GM12878 (cell line): Measurements from ENCODE around the gene CCDC12. TPM values are rescaled to one million over a fixed set of nuclear protein-coding genes. Genes with fewer than 3 reads are reported as not detected.
A peak's percentile ranks its signal among the peaks of the same experiment; 100 is the strongest.

Experiments used
- ATAC-seq: fragments of 200-7000 bp; cut with Tn5 transposase; 3 replicates; pipeline ENCODE4 v1.9.1; 2020; ENCODE audit warnings: mild to moderate bottlenecking, moderate library complexity
- BruUV-seq: library from RNA; stranded (reverse); fragments of 400-500 nt; replicated peaks from 2 replicates; lab custom pipeline; 2021; lab: Mats Ljungman, UMichigan
- CTCF ChIA-PET: fragments of 300-600 bp; sonication (Branson Sonifier 250); formaldehyde crosslinking; extraction: SDS; loops from one replicate; lab custom pipeline; 2021; ENCODE audit warnings: inconsistent platforms; lab: Yijun Ruan, JAX
- POLR2A ChIA-PET: fragments of 350-600 bp; formaldehyde crosslinking; extraction: SDS; loops from one replicate; lab custom pipeline; 2021; ENCODE audit warnings: inconsistent platforms; lab: Charles Lee
- RAD21 ChIA-PET: fragments of 300-600 bp; sonication (Branson Sonifier 250); formaldehyde crosslinking; loops from one replicate; lab custom pipeline; 2023; ENCODE audit warnings: antibody characterized with exemption; ENCODE audit not compliant: unreplicated experiment; lab: Charles Lee
- SMC1A ChIA-PET: fragments of 300-600 bp; sonication (Branson Sonifier 250); formaldehyde crosslinking; loops from one replicate; lab custom pipeline; 2023; ENCODE audit not compliant: unreplicated experiment, uncharacterized antibody; lab: Charles Lee
- DNase-seq: peaks from one replicate; pipeline ENCODE4 v3.0.0-alpha.2; 2011; ENCODE audit warnings: low read depth, low spot score
- FAIRE-seq: peaks from 3 replicates; lab custom pipeline; 2011; peaks lifted over from hg19 to GRCh38; lab: Jason Lieb, UNC
- H2AFZ ChIP-seq: 2 replicates; pipeline ENCODE4 v1.6.0; 2011; ENCODE audit warnings: low read depth, low read length, control low read depth; ENCODE audit not compliant: control insufficient read depth
- H3K27ac ChIP-seq: 2 replicates; pipeline ENCODE4 v1.5.1; 2011; ENCODE audit warnings: control low read depth; ENCODE audit not compliant: control insufficient read depth, insufficient read depth
- H3K27me3 ChIP-seq, 2 experiments: replicated peaks in 1 of 2; 2 replicates each; pipeline versions ENCODE4 v1.6.0 to v1.6.1; 2011; ENCODE audit warnings: low read length in 1 of 2; ENCODE audit not compliant: control insufficient read depth in 2 of 2, insufficient read depth in 2 of 2
- H3K36me3 ChIP-seq, 2 experiments: 2 replicates each; pipeline ENCODE4 v1.5.1; 2011; ENCODE audit warnings: low read length in 1 of 2; ENCODE audit not compliant: control insufficient read depth in 2 of 2, insufficient read depth in 2 of 2
- H3K4me1 ChIP-seq: 2 replicates; pipeline ENCODE4 v1.6.1; 2011; ENCODE audit warnings: mild to moderate bottlenecking, low read length, moderate library complexity, mixed read lengths; ENCODE audit not compliant: control insufficient read depth, insufficient read depth
- H3K4me2 ChIP-seq: 2 replicates; pipeline ENCODE4 v1.6.0; 2011; ENCODE audit warnings: control low read depth; ENCODE audit not compliant: control insufficient read depth, insufficient read depth
- H3K4me3 ChIP-seq: fragments of 200-600 bp; sonication (generic); 2 replicates; pipeline ENCODE4 v1.5.1; 2016
- H3K79me2 ChIP-seq: 2 replicates; pipeline ENCODE4 v1.6.0; 2011; ENCODE audit warnings: low read length; ENCODE audit not compliant: control insufficient read depth, insufficient read depth
- H3K9ac ChIP-seq: 2 replicates; pipeline ENCODE4 v1.8.0; 2011; ENCODE audit warnings: low read length, control low read depth, mixed read lengths; ENCODE audit not compliant: control insufficient read depth, insufficient read depth
- H3K9me3 ChIP-seq: replicated peaks from 3 replicates; pipeline ENCODE4 v1.5.1; 2011; ENCODE audit warnings: mild to moderate bottlenecking, low read length; ENCODE audit not compliant: control insufficient read depth, insufficient read depth
- H4K20me1 ChIP-seq: 2 replicates; pipeline ENCODE4 v1.6.0; 2011; ENCODE audit not compliant: control insufficient read depth, insufficient read depth
- EGR1 ChIP-seq, 2 experiments: IDR thresholded peaks; 1 replicate in 1 of 2; 2 replicates in 1 of 2; pipeline ENCODE4 v1.6.1; 2011 to 2012; ENCODE audit warnings: low read depth in 2 of 2, low read length in 2 of 2, borderline replicate concordance in 1 of 2, mild to moderate bottlenecking in 1 of 2, moderate library complexity in 1 of 2
- EP300 ChIP-seq, 2 experiments: fragments of 150-350 bp in 1 of 2; IDR thresholded peaks; 2 replicates each; pipeline ENCODE4 v1.6.1; 2011 to 2012; ENCODE audit warnings: low read depth in 2 of 2, low read length in 2 of 2, borderline replicate concordance in 1 of 2, improper control_type of control experiment in 1 of 2, inconsistent platforms in 1 of 2; ENCODE audit not compliant: control insufficient read depth in 1 of 2
- GATAD2B ChIP-seq: fragments of 450-650 bp; conservative IDR thresholded peaks from 2 replicates; pipeline ENCODE4 v1.6.1; 2017; ENCODE audit warnings: low read depth, mild to moderate bottlenecking, moderate library complexity
- IKZF1 ChIP-seq: fragments of 450-650 bp; conservative IDR thresholded peaks from 2 replicates; pipeline ENCODE4 v1.6.1; 2017; ENCODE audit warnings: antibody characterized with exemption, mild to moderate bottlenecking
- LARP7 ChIP-seq: fragments of 450-650 bp; IDR thresholded peaks from 2 replicates; pipeline ENCODE4 v1.6.1; 2017; ENCODE audit warnings: mild to moderate bottlenecking
- NFYB ChIP-seq: IDR thresholded peaks from 2 replicates; pipeline ENCODE4 v1.6.1; 2011; ENCODE audit warnings: low read depth, mild to moderate bottlenecking, low read length, improper control_type of control experiment, moderate library complexity; ENCODE audit not compliant: insufficient read depth
- NR2C1 ChIP-seq: fragments of 450-650 bp; IDR thresholded peaks from 2 replicates; pipeline ENCODE4 v1.6.1; 2017; ENCODE audit warnings: antibody characterized with exemption, mild to moderate bottlenecking, moderate library complexity
- RAD21 ChIP-seq: IDR thresholded peaks from 2 replicates; pipeline ENCODE4 v1.6.1; 2011; ENCODE audit warnings: mild to moderate bottlenecking, low read depth, low read length, moderate library complexity; ENCODE audit not compliant: insufficient read depth
- RCOR1 ChIP-seq: conservative IDR thresholded peaks from 2 replicates; pipeline ENCODE4 v1.6.1; 2012; ENCODE audit warnings: low read depth, low read length, improper control_type of control experiment
- SREBF2 ChIP-seq: IDR thresholded peaks from 2 replicates; pipeline ENCODE4 v1.6.1; 2012; ENCODE audit warnings: mild to moderate bottlenecking, low read length
- STAT3 ChIP-seq: IDR thresholded peaks from 2 replicates; pipeline ENCODE4 v1.6.1; 2011; ENCODE audit warnings: low read depth, low read length, improper control_type of control experiment
- SUZ12 ChIP-seq: fragments of 200-600 bp; sonication (generic); IDR thresholded peaks from one replicate; pipeline ENCODE4 v1.6.1; 2018; ENCODE audit warnings: antibody characterized with exemption, mild to moderate bottlenecking; ENCODE audit not compliant: unreplicated experiment
- TARDBP ChIP-seq: IDR thresholded peaks from 2 replicates; pipeline ENCODE4 v1.6.1; 2016; ENCODE audit warnings: borderline replicate concordance
- TCF7 ChIP-seq: IDR thresholded peaks from 2 replicates; pipeline ENCODE4 v1.6.1; 2014; ENCODE audit warnings: antibody characterized with exemption, borderline replicate concordance
- WRNIP1 ChIP-seq: IDR thresholded peaks from 2 replicates; pipeline ENCODE4 v1.6.1; 2011; ENCODE audit warnings: low read depth, low read length, improper control_type of control experiment, borderline replicate concordance
- YY1 ChIP-seq: IDR thresholded peaks from 2 replicates; pipeline ENCODE4 v1.6.1; 2011; ENCODE audit warnings: low read depth, mild to moderate bottlenecking, low read length
- ZNF217 ChIP-seq: fragments of 450-650 bp; IDR thresholded peaks from 2 replicates; pipeline ENCODE4 v1.6.1; 2017; ENCODE audit warnings: antibody characterized with exemption, mild to moderate bottlenecking
- WGBS: methylation state at CpG from one replicate; pipeline ENCODE4 v1.1.6; 2016; ENCODE audit warnings: low lambda C conversion rate; ENCODE audit not compliant: insufficient replicate concordance, insufficient coverage; ENCODE audit errors: missing lambda C conversion rate; 5-methylcytosine and 5-hydroxymethylcytosine counted together
- in situ Hi-C: fragments of 300-500 bp; cut with MboI; formaldehyde crosslinking; loops from 9 replicates; pipeline ENCODE4 v1.14.3; 2018; ENCODE audit warnings: mixed read lengths
- intact Hi-C: fragments of 100-400 bp; cut with micrococcal nuclease; formaldehyde crosslinking; loops from one replicate; pipeline ENCODE4 v1.14.2; 2022; ENCODE audit not compliant: unreplicated experiment
- polyA plus RNA-seq, 11 experiments: library from polyadenylated mRNA; depleted of rRNA in 4 of 11; unstranded in 6 of 11; stranded (reverse) in 5 of 11; fragments of >200 nt; fragmentation: Nextera tagmentation in 4 of 11; fragmentation: Illumina TruSeq in 1 of 11; extraction: Ambion mirVana in 4 of 11; extraction: Trizol in 1 of 11; gene quantifications; 1 replicate in 1 of 11; 2 replicates in 10 of 11; pipeline versions ENCODE4 v1.2.1 to v1.2.3, GENCODE V29; 2011 to 2016; ENCODE audit warnings: inconsistent platforms in 2 of 11, missing spikeins in 2 of 11, low read depth in 1 of 11
- total RNA-seq, 4 experiments: library from RNA; depleted of rRNA in 3 of 4; stranded (reverse); fragments of >200 nt in 3 of 4; fragmentation: Illumina TruSeq in 1 of 4; extraction: Trizol in 1 of 4; gene quantifications; 2 replicates each; pipeline versions ENCODE4 v1.2.1 to v1.2.3, GENCODE V29; 2013 to 2021
- TF ChIP-seq, protein P1 (sequence below): fragments of 450-650 bp; IDR thresholded peaks from 2 replicates; pipeline ENCODE4 v1.6.1; 2018; ENCODE audit warnings: borderline replicate concordance, mild to moderate bottlenecking; ENCODE audit not compliant: partially characterized antibody
- TF ChIP-seq, protein P2 (sequence below), 3 experiments: IDR thresholded peaks in 2 of 3; conservative IDR thresholded peaks in 1 of 3; 2 replicates each; pipeline ENCODE4 v1.5.1; 2011; ENCODE audit warnings: low read depth in 3 of 3, low read length in 3 of 3, mild to moderate bottlenecking in 3 of 3, control low read depth in 2 of 3, moderate library complexity in 2 of 3, inconsistent platforms in 1 of 3, mixed read lengths in 1 of 3; ENCODE audit not compliant: control insufficient read depth in 2 of 3, insufficient read depth in 1 of 3; ENCODE audit errors: extremely low read depth in 1 of 3

The CCDC12 gene
- total and polyA plus RNA-seq, 10 of the 15 experiments (the other 5 are each of a cell fraction or from before 2014, with no cell fraction given): 9.2 to 91.4 (median 61.3) TPM

DNA sequence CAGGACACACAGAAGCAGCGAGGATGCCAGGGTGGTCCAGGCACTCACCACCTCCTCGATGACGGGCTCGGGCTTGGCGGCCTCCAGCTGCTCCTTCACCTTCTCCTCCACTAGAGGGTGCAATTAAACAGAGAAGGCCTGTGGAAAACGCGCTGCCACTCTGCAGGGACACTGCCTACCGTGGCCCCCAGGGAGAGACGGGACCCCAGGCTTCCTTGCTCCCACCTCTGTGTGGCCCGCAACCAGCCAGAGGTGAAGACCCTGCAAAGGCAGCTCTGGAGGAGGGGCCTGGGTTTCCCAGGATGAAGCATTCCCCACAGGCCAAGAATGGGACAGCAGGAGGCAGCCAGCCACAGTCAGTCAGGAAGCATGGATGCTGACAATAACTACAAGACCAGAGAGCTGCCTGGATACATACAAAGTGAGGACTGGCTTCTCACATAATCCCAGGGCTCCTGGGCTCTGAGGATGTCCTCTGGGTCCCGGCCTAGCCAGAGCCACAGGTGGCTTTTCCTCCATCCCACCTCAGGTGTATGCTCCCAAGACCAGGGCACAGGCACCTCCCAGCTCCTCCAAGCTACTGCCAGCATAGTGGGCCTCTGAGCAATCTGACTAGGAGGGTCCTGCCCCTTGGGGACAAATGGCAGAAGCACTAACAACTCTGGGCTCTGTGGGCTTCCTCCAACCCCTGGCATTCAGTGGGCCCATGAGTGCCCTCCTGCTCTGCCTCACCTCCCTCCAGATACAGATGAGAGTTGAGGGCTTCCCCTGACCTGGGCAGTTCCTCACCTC is 52.8 kb downstream of the CCDC12 start:
- Histone ChIP-seq H3K4me1 (peaks cover 39% of the 10 kb centered on the region), H3K27me3 (no peaks in the 10 kb centered on the region), H3K27ac (no peak overlapping the region), H2AFZ (no peak overlapping the region), H3K9ac (no peak overlapping the region), H3K79me2 (peaks cover 21% of the 10 kb centered on the region), H3K4me3 (no peak overlapping the region), H3K9me3 (peaks cover 10% of the 10 kb centered on the region), H3K36me3 (peaks cover 48 to 50% of the 10 kb centered on the region in 2 experiments), H3K4me2 (no peak overlapping the region), H4K20me1 (no peaks in the 10 kb centered on the region)
- in situ Hi-C loops (no loop called here), intact Hi-C loops (loop anchor here (1.0 kb wide), 1 partner anchor 75 kb away; no protein-coding TSS in a partner anchor)
- POLR2A ChIA-PET: no interaction called here
- CTCF ChIA-PET: interaction anchor here (0.5 to 2.9 kb wide), 10 partner anchors 11 to 439 kb away, joined by 3 to 15 read pairs (median 4); no protein-coding TSS in a partner anchor
- FAIRE-seq (no peak), DNase-seq (no peak), ATAC-seq (no peak)
- WGBS: 49% methylated on average over 11 of the region's 11 CpGs
- RAD21 ChIA-PET: interaction anchor here (0.5 to 2.3 kb wide), 6 partner anchors 11 to 152 kb away, joined by 3 to 8 read pairs (median 3); no protein-coding TSS in a partner anchor
- SMC1A ChIA-PET: interaction anchor here (1.0 to 17.5 kb wide), 5 partner anchors 30 to 74 kb away, joined by 3 to 298 read pairs (median 8); partner anchors contain the start of genes CCDC12 and NBEAL2
- no TSS peak for BruUV-seq
- TF ChIP-seq NFYB (no peak), IKZF1 (peak; percentile 44; the same call in 1 of the 2 replicates), GATAD2B (0 out of 2 replicates have a peak, but pooled peaks have one; percentile 31), RCOR1 (no peak), STAT3 (no peak), NR2C1 (no peak), YY1 (no peak), SUZ12 (no peak), TARDBP (no peak), ZNF217 (no peak), EGR1 (IDR thresholded peaks at IDR 0.05; ENCODE audit: borderline replicate concordance in 1 of 2, low read depth in 2 of 2, low read length in 2 of 2) (no peak), LARP7 (no peak), WRNIP1 (no peak), SREBF2 (no peak), TCF7 (no peak), EP300 (IDR thresholded peaks at IDR 0.05; ENCODE audit: borderline replicate concordance in 1 of 2, control insufficient read depth in 1 of 2, low read depth in 2 of 2, low read length in 2 of 2) (no peak), RAD21 (peak; percentile 67)
- TF ChIP-seq, protein P1, sequence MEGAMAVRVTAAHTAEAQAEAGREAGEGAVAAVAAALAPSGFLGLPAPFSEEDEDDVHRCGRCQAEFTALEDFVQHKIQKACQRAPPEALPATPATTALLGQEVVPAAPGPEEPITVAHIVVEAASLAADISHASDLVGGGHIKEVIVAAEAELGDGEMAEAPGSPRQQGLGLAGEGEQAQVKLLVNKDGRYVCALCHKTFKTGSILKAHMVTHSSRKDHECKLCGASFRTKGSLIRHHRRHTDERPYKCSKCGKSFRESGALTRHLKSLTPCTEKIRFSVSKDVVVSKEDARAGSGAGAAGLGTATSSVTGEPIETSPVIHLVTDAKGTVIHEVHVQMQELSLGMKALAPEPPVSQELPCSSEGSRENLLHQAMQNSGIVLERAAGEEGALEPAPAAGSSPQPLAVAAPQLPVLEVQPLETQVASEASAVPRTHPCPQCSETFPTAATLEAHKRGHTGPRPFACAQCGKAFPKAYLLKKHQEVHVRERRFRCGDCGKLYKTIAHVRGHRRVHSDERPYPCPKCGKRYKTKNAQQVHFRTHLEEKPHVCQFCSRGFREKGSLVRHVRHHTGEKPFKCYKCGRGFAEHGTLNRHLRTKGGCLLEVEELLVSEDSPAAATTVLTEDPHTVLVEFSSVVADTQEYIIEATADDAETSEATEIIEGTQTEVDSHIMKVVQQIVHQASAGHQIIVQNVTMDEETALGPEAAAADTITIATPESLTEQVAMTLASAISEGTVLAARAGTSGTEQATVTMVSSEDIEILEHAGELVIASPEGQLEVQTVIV: no peak
- TF ChIP-seq, protein P2, sequence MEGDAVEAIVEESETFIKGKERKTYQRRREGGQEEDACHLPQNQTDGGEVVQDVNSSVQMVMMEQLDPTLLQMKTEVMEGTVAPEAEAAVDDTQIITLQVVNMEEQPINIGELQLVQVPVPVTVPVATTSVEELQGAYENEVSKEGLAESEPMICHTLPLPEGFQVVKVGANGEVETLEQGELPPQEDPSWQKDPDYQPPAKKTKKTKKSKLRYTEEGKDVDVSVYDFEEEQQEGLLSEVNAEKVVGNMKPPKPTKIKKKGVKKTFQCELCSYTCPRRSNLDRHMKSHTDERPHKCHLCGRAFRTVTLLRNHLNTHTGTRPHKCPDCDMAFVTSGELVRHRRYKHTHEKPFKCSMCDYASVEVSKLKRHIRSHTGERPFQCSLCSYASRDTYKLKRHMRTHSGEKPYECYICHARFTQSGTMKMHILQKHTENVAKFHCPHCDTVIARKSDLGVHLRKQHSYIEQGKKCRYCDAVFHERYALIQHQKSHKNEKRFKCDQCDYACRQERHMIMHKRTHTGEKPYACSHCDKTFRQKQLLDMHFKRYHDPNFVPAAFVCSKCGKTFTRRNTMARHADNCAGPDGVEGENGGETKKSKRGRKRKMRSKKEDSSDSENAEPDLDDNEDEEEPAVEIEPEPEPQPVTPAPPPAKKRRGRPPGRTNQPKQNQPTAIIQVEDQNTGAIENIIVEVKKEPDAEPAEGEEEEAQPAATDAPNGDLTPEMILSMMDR (IDR thresholded peaks at IDR 0.05 in 2 of 3, conservative IDR thresholded peaks at IDR 0.05 in 1 of 3; ENCODE audit: control insufficient read depth in 2 of 3, extremely low read depth in 1 of 3, insufficient read depth in 1 of 3, low read depth in 3 of 3, low read length in 3 of 3): peak; percentile 35 to 37 (median 37); a peak in 5 of 6 replicates
